Measurements from ENCODE around the gene SHLD3. TPM values are rescaled to one million over a fixed set of nuclear protein-coding genes. Genes with fewer than 3 reads are reported as not detected.

The SHLD3 gene, protein sequence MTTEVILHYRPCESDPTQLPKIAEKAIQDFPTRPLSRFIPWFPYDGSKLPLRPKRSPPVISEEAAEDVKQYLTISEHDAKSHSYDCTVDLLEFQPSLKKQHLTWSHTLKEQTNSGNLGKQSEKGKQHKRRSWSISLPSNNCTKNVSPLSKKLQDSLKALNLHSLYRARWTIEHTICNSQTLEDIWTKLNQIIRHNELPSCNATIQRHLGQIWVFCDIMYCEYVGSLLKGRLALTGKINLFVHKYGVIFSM
- 2.0 to 3.3 TPM (median 2.2 TPM) in 5 replicates for total RNA-seq (2022; extraction: Qiagen RNA extraction)

DNA sequence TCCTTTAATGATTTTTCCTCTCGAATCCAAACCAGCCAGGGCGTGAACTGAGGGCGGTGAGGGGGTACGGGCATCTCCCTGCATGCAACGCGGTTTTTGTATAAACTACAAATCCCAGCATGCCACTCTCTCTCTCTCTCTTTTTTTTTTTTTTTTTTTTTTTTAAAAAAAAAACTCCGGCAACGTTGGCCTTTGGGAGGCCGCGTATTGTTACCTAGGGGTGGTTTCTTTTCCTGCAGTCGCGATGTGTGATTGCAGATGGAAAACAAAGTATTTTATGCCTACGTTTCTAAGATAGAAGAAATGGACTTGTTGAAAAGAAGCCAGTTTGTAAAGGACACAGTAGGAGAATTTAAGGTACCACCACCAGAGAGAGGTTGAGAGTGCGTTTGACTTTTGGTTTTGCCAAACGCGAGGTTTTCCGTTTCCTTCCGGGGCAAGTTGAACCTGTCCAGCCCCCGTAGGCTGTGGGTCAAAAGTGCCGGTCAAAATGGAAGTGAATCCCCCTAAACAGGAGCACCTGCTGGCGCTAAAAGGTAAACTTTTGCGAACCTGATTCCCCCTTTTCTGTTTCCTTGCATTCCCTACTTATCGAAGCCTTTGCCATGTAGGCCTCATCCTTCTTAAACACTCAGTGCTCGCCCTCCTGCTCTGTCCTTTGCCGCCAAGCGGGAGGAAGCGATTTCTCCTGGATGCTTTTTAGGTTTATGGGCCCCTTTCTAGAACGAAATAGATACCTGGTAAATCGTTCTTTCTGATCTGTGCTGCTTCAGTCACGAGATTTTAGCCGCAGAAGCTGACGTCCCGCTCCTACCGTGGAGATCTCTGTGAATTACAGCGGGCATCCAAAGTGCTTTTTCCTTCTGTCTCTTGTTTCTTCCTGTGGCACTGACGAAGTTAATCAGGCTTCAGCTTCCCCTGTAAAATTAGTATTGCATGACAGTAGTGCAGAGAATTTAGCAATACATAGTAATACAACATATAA, at the start of gene SHLD3, which contains the start of gene TRAPPC13:
SHLD3 (plus strand) TSS at position 457 of the 985 bp plus-strand sequence. CDS start 4,561 bp downstream, outside the sequence.
TRAPPC13 (plus strand) TSS at position 457 of the 985 bp plus-strand sequence; CDS start at position 491, 34 bp downstream.

GRCh38 chr5:65624025-65624570, 729 bp upstream of the SHLD3 start, which contains the start of gene TRIM23:
Gene TRIM23 (minus strand): TSS chr5:65624333. CDS start chr5:65624274, 59 bp downstream.

Other genes with a start within 250 kb of the SHLD3 start
- gene ADAMTS6, start 143.1 kb upstream of the SHLD3 start, total RNA-seq (2022; extraction: Qiagen RNA extraction) = 0.03 to 0.12 TPM (median 0.10 TPM) in 5 replicates
- gene CENPK, start 61.9 kb upstream of the SHLD3 start, total RNA-seq (2022; extraction: Qiagen RNA extraction) = 27.8 to 40.9 TPM (median 31.1 TPM) in 5 replicates
- 17.5 to 22.9 TPM (median 18.6 TPM) in 5 replicates for gene PPWD1, start 61.7 kb upstream of the SHLD3 start, total RNA-seq (2022; extraction: Qiagen RNA extraction)
- 5.9 to 7.9 TPM (median 7.2 TPM) in 5 replicates for gene TRIM23, start 694 bp upstream of the SHLD3 start, total RNA-seq (2022; extraction: Qiagen RNA extraction)
- 11.6 to 15.1 TPM (median 13.7 TPM) in 5 replicates for gene TRAPPC13, start within 50 bp of the SHLD3 start, total RNA-seq (2022; extraction: Qiagen RNA extraction)
- 5.6 to 7.6 TPM (median 7.1 TPM) in 5 replicates for gene SGTB, start 97.1 kb downstream of the SHLD3 start, total RNA-seq (2022; extraction: Qiagen RNA extraction)
- gene NLN, start 97.2 kb downstream of the SHLD3 start, total RNA-seq (2022; extraction: Qiagen RNA extraction) = 47.4 to 76.0 TPM (median 65.1 TPM) in 5 replicates